MM.1S (cell line): ENCODE measurements around the gene PALS2.

ENCODE experiments used
- EZH2 ChIP-seq: fragments of 300-600 bp; sonication (generic); optimal IDR thresholded peaks from 2 replicates; pipeline ENCODE3; 2017; ENCODE audit warnings: low read depth, mild to moderate bottlenecking, antibody characterized with exemption, low read length, mixed read lengths
- EZH2phosphoT487 ChIP-seq: fragments of 300-600 bp; sonication (generic); IDR thresholded peaks from 2 replicates; pipeline ENCODE4 v1.6.1; 2018; ENCODE audit warnings: antibody characterized with exemption, low read length
- TF ChIP-seq, protein P1 (sequence below): fragments of 300-600 bp; sonication (generic); IDR thresholded peaks from 2 replicates; pipeline ENCODE4 v1.5.1; 2016; ENCODE audit warnings: antibody characterized with exemption, low read length, mixed read lengths

GRCh38 chr7:24597014-24597413 is 23.8 kb downstream of the PALS2 start:
- TF ChIP-seq, protein P1, sequence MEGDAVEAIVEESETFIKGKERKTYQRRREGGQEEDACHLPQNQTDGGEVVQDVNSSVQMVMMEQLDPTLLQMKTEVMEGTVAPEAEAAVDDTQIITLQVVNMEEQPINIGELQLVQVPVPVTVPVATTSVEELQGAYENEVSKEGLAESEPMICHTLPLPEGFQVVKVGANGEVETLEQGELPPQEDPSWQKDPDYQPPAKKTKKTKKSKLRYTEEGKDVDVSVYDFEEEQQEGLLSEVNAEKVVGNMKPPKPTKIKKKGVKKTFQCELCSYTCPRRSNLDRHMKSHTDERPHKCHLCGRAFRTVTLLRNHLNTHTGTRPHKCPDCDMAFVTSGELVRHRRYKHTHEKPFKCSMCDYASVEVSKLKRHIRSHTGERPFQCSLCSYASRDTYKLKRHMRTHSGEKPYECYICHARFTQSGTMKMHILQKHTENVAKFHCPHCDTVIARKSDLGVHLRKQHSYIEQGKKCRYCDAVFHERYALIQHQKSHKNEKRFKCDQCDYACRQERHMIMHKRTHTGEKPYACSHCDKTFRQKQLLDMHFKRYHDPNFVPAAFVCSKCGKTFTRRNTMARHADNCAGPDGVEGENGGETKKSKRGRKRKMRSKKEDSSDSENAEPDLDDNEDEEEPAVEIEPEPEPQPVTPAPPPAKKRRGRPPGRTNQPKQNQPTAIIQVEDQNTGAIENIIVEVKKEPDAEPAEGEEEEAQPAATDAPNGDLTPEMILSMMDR: no peak
- no peak for TF ChIP-seq EZH2
- TF ChIP-seq EZH2phosphoT487: no peak
